Endodermal cell (in vitro differentiated cells): ENCODE data around the gene ASH1L. TPM values are rescaled to one million over a fixed set of nuclear protein-coding genes. Genes with fewer than 3 reads are reported as not detected.

Source experiments
- DNase-seq: peaks from one replicate; pipeline ENCODE4 v3.0.0-alpha.2; 2017
- H3K27ac ChIP-seq: 2 replicates; pipeline ENCODE4 v1.5.1; 2013; ENCODE audit warnings: mild to moderate bottlenecking, low read depth, low read length, moderate library complexity
- H3K27me3 ChIP-seq: 2 replicates; pipeline ENCODE4 v1.6.1; 2013; ENCODE audit warnings: mild to moderate bottlenecking, low read length, moderate library complexity; ENCODE audit not compliant: insufficient read depth, control insufficient read depth, poor library complexity, severe bottlenecking
- H3K36me3 ChIP-seq: 2 replicates; pipeline ENCODE4 v1.7.0; 2013; ENCODE audit warnings: mild to moderate bottlenecking, low read length, moderate library complexity; ENCODE audit not compliant: control insufficient read depth, insufficient read depth
- H3K4me1 ChIP-seq: one replicate; pipeline ENCODE4 v1.7.0; 2013; ENCODE audit warnings: low read length; ENCODE audit not compliant: control insufficient read depth, insufficient read depth
- H3K4me3 ChIP-seq: 2 replicates; pipeline ENCODE4 v1.5.1; 2013; ENCODE audit warnings: mild to moderate bottlenecking, low read length, moderate library complexity
- H3K9ac ChIP-seq: 2 replicates; pipeline ENCODE4 v1.6.1; 2013; ENCODE audit warnings: mild to moderate bottlenecking, low read length, moderate library complexity; ENCODE audit not compliant: poor library complexity, severe bottlenecking; ENCODE audit errors: extremely low read depth
- H3K9me3 ChIP-seq: 2 replicates; pipeline ENCODE4 v1.6.1; 2013; ENCODE audit warnings: mild to moderate bottlenecking, low read length, moderate library complexity; ENCODE audit not compliant: control insufficient read depth
- H3K27ac Mint-ChIP-seq: 2 replicates; pipeline ENCODE4 v1.8.0; 2020; ENCODE audit warnings: mixed read lengths
- H3K27me3 Mint-ChIP-seq: 2 replicates; pipeline ENCODE4 v1.8.0; 2021; ENCODE audit warnings: mild to moderate bottlenecking, mixed read lengths; ENCODE audit not compliant: insufficient read depth
- H3K36me3 Mint-ChIP-seq: 2 replicates; pipeline ENCODE4 v1.8.0; 2020; ENCODE audit warnings: low read depth, mixed read lengths
- H3K4me1 Mint-ChIP-seq: 2 replicates; pipeline ENCODE4 v1.8.0; 2020; ENCODE audit warnings: mixed read lengths
- H3K4me3 Mint-ChIP-seq: 2 replicates; pipeline ENCODE4 v1.8.0; 2020; ENCODE audit warnings: mild to moderate bottlenecking, moderate library complexity, mixed read lengths
- H3K9me3 Mint-ChIP-seq: 2 replicates; pipeline ENCODE4 v1.8.0; 2020; ENCODE audit warnings: mild to moderate bottlenecking, mixed read lengths
- CTCF ChIP-seq: fragments of 200-600 bp; sonication (generic); conservative IDR thresholded peaks from 2 replicates; pipeline ENCODE4 v1.5.0; 2021; ENCODE audit warnings: antibody characterized with exemption, mild to moderate bottlenecking
- WGBS, 2 experiments: methylation state at CpG; one replicate each; pipeline versions ENCODE4 v1.1.5 to v1.1.7; 2013; ENCODE audit warnings: missing lambda C conversion rate in 2 of 2, mixed read lengths in 1 of 2; ENCODE audit not compliant: insufficient coverage in 1 of 2, insufficient read length in 1 of 2; 5-methylcytosine and 5-hydroxymethylcytosine counted together
- total RNA-seq, 2 donors: library from RNA; stranded (reverse); fragmentation: NEBNext Ultra II Directional in 1 of 2; extraction: Animal tissue kit (Norgen Biotek cat#: 25700) in 1 of 2; gene quantifications; 2 replicates in 1 of 2; 3 replicates in 1 of 2; pipeline ENCODE4 v1.2.1, GENCODE V29; 2021

Gene ASH1L
- total RNA-seq, 2 donors from 2014 or later: 34.5 to 37.0 TPM

GRCh38 chr1:155308493-155309422, 253.8 kb downstream of the ASH1L start, which contains the start of gene FDPS:
FDPS (plus strand) TSS chr1:155308866; CDS start chr1:155309790, 924 bp downstream.
- TF ChIP-seq CTCF: no peak
- Mint-ChIP-seq H3K4me1 (peaks cover 6% of the 10 kb centered on the region), H3K9me3 (no peaks in the 10 kb centered on the region), H3K36me3 (peaks cover 32% of the 10 kb centered on the region), H3K4me3 (peak within 1 kb of the TSS; percentile 95), H3K27me3 (peaks cover 2% of the 10 kb centered on the region), H3K27ac (peak within 1 kb of the TSS; percentile 98)
- peak; percentile 99 for DNase-seq
- H3K9me3 ChIP-seq: no peaks in the 10 kb centered on the region
- H3K4me3 ChIP-seq: peak within 1 kb of the TSS; percentile 99
- peaks cover 4% of the 10 kb centered on the region for H3K4me1 ChIP-seq
- H3K27me3 ChIP-seq: no peaks in the 10 kb centered on the region
- peaks cover 23% of the 10 kb centered on the region for H3K36me3 ChIP-seq
- peak within 1 kb of the TSS; percentile 92 for H3K9ac ChIP-seq
- H3K27ac ChIP-seq: peak within 1 kb of the TSS; percentile 90
- WGBS, 2 experiments: 0 to 1% methylated on average over 39 to 51 of the region's 51 CpGs

- H3K9me3 Mint-ChIP-seq: no peaks in the 10 kb centered on the region
- no peaks in the 10 kb centered on the region for H3K9me3 ChIP-seq
- no peaks in the 10 kb centered on the region for H3K27me3 ChIP-seq
- peaks cover 6% of the 10 kb centered on the region for H3K4me1 Mint-ChIP-seq
- peak; percentile 81 for DNase-seq
- H3K27ac Mint-ChIP-seq: peak overlapping the region; percentile 38
- H3K36me3 Mint-ChIP-seq: peaks cover 21% of the 10 kb centered on the region
- WGBS, 2 experiments: 76 to 93% methylated on average over 4 to 6 of the region's 6 CpGs
- peaks cover 12% of the 10 kb centered on the region for H3K36me3 ChIP-seq
- peaks cover 2% of the 10 kb centered on the region for H3K27me3 Mint-ChIP-seq
- H3K4me3 ChIP-seq: no peak overlapping the region
- H3K27ac ChIP-seq: no peak overlapping the region
- H3K9ac ChIP-seq: no peak overlapping the region
- TF ChIP-seq CTCF: peak; percentile 77
- H3K4me1 ChIP-seq: peaks cover 4% of the 10 kb centered on the region
- H3K4me3 Mint-ChIP-seq: no peak overlapping the region
These were observed 255.3 kb downstream of the ASH1L start for GRCh38 chr1:155307247-155307740.

- Histone ChIP-seq H3K4me1 (peaks cover 4% of the 10 kb centered on the region), H3K27me3 (no peaks in the 10 kb centered on the region), H3K9ac (no peak overlapping the region), H3K27ac (no peak overlapping the region), H3K9me3 (no peaks in the 10 kb centered on the region), H3K4me3 (no peak overlapping the region), H3K36me3 (peaks cover 5% of the 10 kb centered on the region)
- WGBS, 2 experiments: 91 to 93% methylated on average over 7 of the region's 7 CpGs
- Mint-ChIP-seq H3K4me3 (no peak overlapping the region), H3K36me3 (peaks cover 10% of the 10 kb centered on the region), H3K9me3 (no peaks in the 10 kb centered on the region), H3K27ac (no peak overlapping the region), H3K27me3 (peaks cover 2% of the 10 kb centered on the region), H3K4me1 (peaks cover 10% of the 10 kb centered on the region)
- no peak for TF ChIP-seq CTCF
- DNase-seq: peak; percentile 46
These were observed 256.7 kb downstream of the ASH1L start for GRCh38 chr1:155305881-155306391.
